GM18498 (cell line): ENCODE results near the gene HOOK1.
"Not testable (repeated sequence)": the region's sequence is repeated elsewhere in the genome, so short reads cannot be mapped to it uniquely, and the experiment has no call there.

Source experiments
- ATAC-seq: cut with Tn5 transposase; IDR thresholded peaks from one replicate; pipeline ENCODE4 v1.9.1; 2021; ENCODE audit warnings: mild to moderate bottlenecking, moderate library complexity; ENCODE audit not compliant: unreplicated experiment

Gene HOOK1

GRCh38 chr1:59819566-59820438 is 5.1 kb downstream of the HOOK1 start:
- no peak for ATAC-seq

- ATAC-seq = no peak
Observed at GRCh38 chr1:59827055-59827643, 12.4 kb downstream of the HOOK1 start.

GRCh38 chr1:59828160-59828559 is 13.4 kb downstream of the HOOK1 start:
- ATAC-seq = no peak

- ATAC-seq = no peak
Observed at GRCh38 chr1:59831529-59831928, 16.8 kb downstream of the HOOK1 start.

- no peak for ATAC-seq
Observed at GRCh38 chr1:59833022-59833421, 18.3 kb downstream of the HOOK1 start.

- ATAC-seq = no peak
Observed at GRCh38 chr1:59833991-59834390, 19.2 kb downstream of the HOOK1 start.

GRCh38 chr1:59837857-59838256 is 23.1 kb downstream of the HOOK1 start:
- not testable (repeated sequence) for ATAC-seq

- ATAC-seq = no peak
Observed at GRCh38 chr1:59845091-59845490, 30.3 kb downstream of the HOOK1 start.

GRCh38 chr1:59846209-59846894 is 31.6 kb downstream of the HOOK1 start:
- ATAC-seq = no peak

GRCh38 chr1:59846895-59847282 is 32.1 kb downstream of the HOOK1 start:
- no peak for ATAC-seq

GRCh38 chr1:59852117-59852516 is 37.4 kb downstream of the HOOK1 start:
- no peak for ATAC-seq

GRCh38 chr1:59855297-59855696 is 40.5 kb downstream of the HOOK1 start:
- ATAC-seq = not testable (repeated sequence)

- no peak for ATAC-seq
Observed at GRCh38 chr1:59856725-59857338, 42.1 kb downstream of the HOOK1 start.

- ATAC-seq = no peak
Observed at GRCh38 chr1:59857679-59858354, 43.1 kb downstream of the HOOK1 start.

- ATAC-seq = no peak
Observed at GRCh38 chr1:59866462-59866861, 51.7 kb downstream of the HOOK1 start.

- no peak for ATAC-seq
Observed at GRCh38 chr1:59871746-59872145, 57.0 kb downstream of the HOOK1 start.

- no peak for ATAC-seq
Observed at GRCh38 chr1:59877108-59877682, 62.4 kb downstream of the HOOK1 start.

- ATAC-seq = no peak
Observed at GRCh38 chr1:59878370-59878769, 63.6 kb downstream of the HOOK1 start.

- ATAC-seq = peak; percentile 75
Observed at GRCh38 chr1:59879574-59879973, 64.8 kb downstream of the HOOK1 start.

- no peak for ATAC-seq
Observed at GRCh38 chr1:59879996-59880505, 65.3 kb downstream of the HOOK1 start.
